ENCODE measurements around the gene MC4R. TPM values are rescaled to one million over a fixed set of nuclear protein-coding genes. Genes with fewer than 3 reads are reported as not detected.

Gene MC4R
- polyA plus RNA-seq, 1 donor: 0.16 TPM

GRCh38 chr18:60327880-60328279 is 44.7 kb downstream of the MC4R start:
- no peak for DNase-seq (ENCODE audit: low read depth)

- no peak for DNase-seq (ENCODE audit: low read depth)
Observed at GRCh38 chr18:60322591-60322990, 50.0 kb downstream of the MC4R start.
